ENCODE data around the gene PRB3.

PRB3 gene

GRCh38 chr12:11240348-11240930 is 29.1 kb downstream of the PRB3 start:
- FAIRE-seq (no peak), DNase-seq (ENCODE audit: insufficient read length, low spot score) (no peak)
- TF ChIP-seq CTCF (IDR thresholded peaks at IDR 0.05; ENCODE audit: insufficient read depth, missing control alignments): no peak

- no peak for TF ChIP-seq CTCF (IDR thresholded peaks at IDR 0.05; ENCODE audit: insufficient read depth, missing control alignments)
- DNase-seq (ENCODE audit: insufficient read length, low spot score): no peak
- FAIRE-seq: no peak
Observed at GRCh38 chr12:11238275-11238674, 31.2 kb downstream of the PRB3 start.

GRCh38 chr12:11233532-11233931 is 36.0 kb downstream of the PRB3 start:
- no peak for TF ChIP-seq CTCF (IDR thresholded peaks at IDR 0.05; ENCODE audit: insufficient read depth, missing control alignments)
- DNase-seq (ENCODE audit: insufficient read length, low spot score) (no peak), FAIRE-seq (no peak)

- TF ChIP-seq CTCF (IDR thresholded peaks at IDR 0.05; ENCODE audit: insufficient read depth, missing control alignments): peak; percentile 52
- FAIRE-seq (no peak), DNase-seq (ENCODE audit: insufficient read length, low spot score) (no peak)
Observed at GRCh38 chr12:11228296-11228879, 41.1 kb downstream of the PRB3 start.

GRCh38 chr12:11227373-11227772 is 42.1 kb downstream of the PRB3 start:
- TF ChIP-seq CTCF (IDR thresholded peaks at IDR 0.05; ENCODE audit: insufficient read depth, missing control alignments): no peak

More at GRCh38 chr12:11227373-11227772, 42.1 kb downstream of the PRB3 start:
- no peak for DNase-seq (ENCODE audit: insufficient read length, low spot score)
- FAIRE-seq: no peak

All from D721Med (cell line).